Sigmoid colon (tissue), 3 donors: ENCODE results near the gene PNPLA1.

Experiments used
- CTCF ChIP-seq, 4 experiments: fragments of 450-650 bp in 3 of 4; fragments of 200-600 bp in 1 of 4; IDR thresholded peaks; one replicate each; pipeline ENCODE4 v1.5.1; 2016 to 2019; ENCODE audit warnings: antibody characterized with exemption in 4 of 4, mild to moderate bottlenecking in 3 of 4, moderate library complexity in 2 of 4
- POLR2A ChIP-seq, 2 donors: fragments of 450-650 bp; IDR thresholded peaks; one replicate each; pipeline ENCODE4 v1.6.1; 2016; ENCODE audit warnings: antibody characterized with exemption in 2 of 2, mild to moderate bottlenecking in 2 of 2, moderate library complexity in 2 of 2

DNA sequence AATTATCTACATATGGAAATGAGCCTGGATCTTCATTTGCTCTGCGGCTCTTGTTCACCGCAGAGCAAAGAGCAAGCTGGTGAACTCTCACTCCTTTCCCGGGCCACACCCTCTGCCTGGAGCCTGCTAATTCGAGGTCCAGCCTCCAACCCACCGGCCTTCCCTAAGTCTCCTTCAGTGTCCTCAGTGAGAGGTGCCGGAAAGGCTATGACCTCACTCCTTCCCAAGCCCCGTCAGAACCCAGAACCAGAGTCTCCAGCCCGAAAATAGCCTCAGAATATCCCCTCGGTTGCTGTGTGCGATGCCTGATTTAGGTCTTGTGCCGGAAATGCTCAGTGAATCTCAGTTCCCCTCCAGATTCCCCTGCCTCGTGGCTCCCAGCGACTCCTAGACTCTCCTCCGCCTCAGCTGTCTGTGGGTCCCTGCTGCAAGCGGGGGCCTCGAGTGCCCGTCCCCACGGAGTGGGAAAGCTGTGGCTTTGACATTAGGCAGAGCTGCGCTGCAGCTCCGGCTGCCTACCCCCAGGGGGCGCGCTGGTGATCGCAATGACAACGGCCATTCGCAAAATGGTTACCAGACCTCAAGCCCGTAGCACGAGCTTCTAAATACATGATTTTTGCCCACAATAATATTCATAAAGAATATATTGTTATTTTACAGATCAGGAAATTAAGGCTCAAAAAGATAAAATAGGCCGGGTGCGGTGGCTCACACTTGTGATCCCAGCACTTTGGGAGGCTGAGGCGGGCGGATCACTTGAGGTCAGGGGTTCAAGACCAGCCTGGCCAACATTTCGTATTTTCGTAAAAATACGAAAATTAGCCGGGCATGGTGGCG lies 71.0 kb downstream of the PNPLA1 start:
- TF ChIP-seq CTCF (IDR thresholded peaks at IDR 0.05) = peak; percentile 67 to 95 (median 94)
- TF ChIP-seq POLR2A (IDR thresholded peaks at IDR 0.05) = no peak
